HepG2 (cell line): ENCODE measurements around the gene FAM118B. TPM values are rescaled to one million over a fixed set of nuclear protein-coding genes. Genes with fewer than 3 reads are reported as not detected.

Experiments used
- ETV5 ChIP-seq: IDR thresholded peaks from 2 replicates; pipeline ENCODE4 v1.6.1; 2018; ENCODE audit warnings: missing biosample characterization, missing genetic modification reagents, inconsistent platforms, borderline replicate concordance
- FOXP1 ChIP-seq, 2 experiments: fragments of 450-650 bp in 1 of 2; IDR thresholded peaks; 2 replicates each; pipeline ENCODE4 v1.6.1; 2017 to 2018; ENCODE audit warnings: antibody characterized with exemption in 1 of 2
- GFI1 ChIP-seq: sonication (generic); formaldehyde crosslinking; IDR thresholded peaks from 2 replicates; pipeline ENCODE4 v1.5.0; 2020; ENCODE audit warnings: missing genetic modification reagents, mild to moderate bottlenecking, borderline replicate concordance
- HDAC2 ChIP-seq: sonication (generic); formaldehyde crosslinking; IDR thresholded peaks from 2 replicates; pipeline ENCODE4 v1.4.0; 2020; ENCODE audit warnings: missing genetic modification reagents
- HNF4G ChIP-seq, 2 experiments: sonication (generic) in 1 of 2; formaldehyde crosslinking in 1 of 2; IDR thresholded peaks; 2 replicates each; pipeline versions ENCODE4 v1.4.0 to v1.6.1; 2011 to 2020; ENCODE audit warnings: borderline replicate concordance in 2 of 2, low read depth in 2 of 2, mild to moderate bottlenecking in 2 of 2, low read length in 1 of 2, missing genetic modification reagents in 1 of 2, moderate library complexity in 1 of 2
- KMT2B ChIP-seq: IDR thresholded peaks from 2 replicates; pipeline ENCODE4 v1.6.1; 2016; ENCODE audit warnings: missing genetic modification reagents, missing compliant biosample characterization
- NFYC ChIP-seq: IDR thresholded peaks from 2 replicates; pipeline ENCODE4 v1.6.1; 2016; ENCODE audit warnings: missing genetic modification reagents, missing compliant biosample characterization
- NKX3-1 ChIP-seq: sonication (generic); formaldehyde crosslinking; IDR thresholded peaks from 2 replicates; pipeline ENCODE4 v1.5.0; 2020; ENCODE audit warnings: missing genetic modification reagents
- RXRB ChIP-seq: IDR thresholded peaks from 2 replicates; pipeline ENCODE4 v1.6.1; 2016; ENCODE audit warnings: borderline replicate concordance, missing genetic modification reagents, missing compliant biosample characterization
- SOX5 ChIP-seq: IDR thresholded peaks from 2 replicates; pipeline ENCODE4 v1.6.1; 2016; ENCODE audit warnings: borderline replicate concordance
- YEATS2 ChIP-seq: sonication (generic); formaldehyde crosslinking; IDR thresholded peaks from 2 replicates; pipeline ENCODE4 v1.4.0; 2020; ENCODE audit warnings: missing genetic modification reagents, borderline replicate concordance
- ZFX ChIP-seq: sonication (generic); formaldehyde crosslinking; IDR thresholded peaks from 2 replicates; pipeline ENCODE4 v1.4.0; 2020; ENCODE audit warnings: mild to moderate bottlenecking, low read depth, missing genetic modification reagents, moderate library complexity
- ZNF263 ChIP-seq: sonication (generic); formaldehyde crosslinking; IDR thresholded peaks from 2 replicates; pipeline ENCODE4 v1.4.0; 2020; ENCODE audit warnings: missing genetic modification reagents
- ZNF614 ChIP-seq: IDR thresholded peaks from 2 replicates; pipeline ENCODE4 v1.6.1; 2018; ENCODE audit warnings: missing biosample characterization, missing genetic modification reagents, inconsistent platforms, borderline replicate concordance
- ZNF777 ChIP-seq: sonication (generic); formaldehyde crosslinking; IDR thresholded peaks from 2 replicates; pipeline ENCODE4 v1.4.0; 2020; ENCODE audit warnings: missing genetic modification reagents
- polyA plus RNA-seq, 8 experiments: library from polyadenylated mRNA; depleted of rRNA in 3 of 8; stranded (reverse) in 7 of 8; unstranded in 1 of 8; fragments of >200 nt; fragmentation: Illumina TruSeq in 4 of 8; extraction: Trizol in 4 of 8; gene quantifications; 2 replicates each; pipeline versions ENCODE4 v1.2.1 to v1.2.3, GENCODE V29; 2011 to 2016; ENCODE audit warnings: low read depth in 4 of 8, missing spikeins in 1 of 8, mixed read lengths in 1 of 8; ENCODE audit not compliant: insufficient read depth in 1 of 8
- total RNA-seq, 5 experiments: library from RNA; depleted of rRNA; stranded (reverse); fragments of >200 nt; fragmentation: Illumina TruSeq; extraction: Trizol; gene quantifications; 2 replicates each; pipeline ENCODE4 v1.2.3, GENCODE V29; 2016; ENCODE audit warnings: low read depth in 1 of 5
- TF ChIP-seq, protein P1 (sequence below): sonication (generic); formaldehyde crosslinking; conservative IDR thresholded peaks from 2 replicates; pipeline ENCODE4 v1.4.0; 2020; ENCODE audit warnings: missing genetic modification reagents
- TF ChIP-seq, protein P2 (sequence below): sonication (generic); formaldehyde crosslinking; IDR thresholded peaks from 2 replicates; pipeline ENCODE4 v1.9.0; 2022; ENCODE audit warnings: missing genetic modification reagents, mild to moderate bottlenecking, borderline replicate concordance
- TF ChIP-seq, protein P3 (sequence below): sonication (generic); formaldehyde crosslinking; IDR thresholded peaks from 2 replicates; pipeline ENCODE4 v1.4.0; 2020; ENCODE audit warnings: mild to moderate bottlenecking, missing genetic modification reagents
- TF ChIP-seq, protein P4 (sequence below): IDR thresholded peaks from 2 replicates; pipeline ENCODE4 v1.4.0; 2020; ENCODE audit warnings: mild to moderate bottlenecking, missing genetic modification reagents

FAM118B gene
- total and polyA plus RNA-seq, 2 of the 13 experiments (the other 11 are each of a cell fraction or from before 2014, with no cell fraction given), result 10.2 to 25.7 TPM

DNA sequence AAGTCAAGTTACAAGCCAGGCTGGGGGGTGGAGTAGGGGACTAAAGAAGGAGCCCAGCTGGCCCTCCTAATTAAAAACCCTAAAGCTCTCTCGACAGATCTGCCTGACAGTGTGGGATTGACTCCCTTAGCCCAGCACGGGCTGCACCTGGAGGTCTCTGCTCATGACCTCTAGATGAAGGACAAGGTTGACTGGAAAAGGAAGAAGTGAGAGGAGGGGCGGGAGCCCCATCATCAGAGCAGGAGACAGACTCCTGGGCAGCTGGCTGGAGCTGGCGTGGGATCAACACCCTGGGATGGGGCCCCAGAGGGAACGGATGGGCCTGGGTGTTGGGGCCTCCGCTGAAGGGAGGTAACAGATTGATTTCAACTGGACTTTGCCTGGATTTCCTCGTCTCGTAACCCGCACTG is 46.3 kb upstream of the FAM118B start (continued):
- TF ChIP-seq ETV5, result peak; percentile 55; the same call in 1 of the 2 replicates
- 0 out of 2 replicates have a peak, but pooled peaks have one; percentile 39 for TF ChIP-seq ZNF614
- no peak for TF ChIP-seq NKX3-1
- TF ChIP-seq, protein P1, sequence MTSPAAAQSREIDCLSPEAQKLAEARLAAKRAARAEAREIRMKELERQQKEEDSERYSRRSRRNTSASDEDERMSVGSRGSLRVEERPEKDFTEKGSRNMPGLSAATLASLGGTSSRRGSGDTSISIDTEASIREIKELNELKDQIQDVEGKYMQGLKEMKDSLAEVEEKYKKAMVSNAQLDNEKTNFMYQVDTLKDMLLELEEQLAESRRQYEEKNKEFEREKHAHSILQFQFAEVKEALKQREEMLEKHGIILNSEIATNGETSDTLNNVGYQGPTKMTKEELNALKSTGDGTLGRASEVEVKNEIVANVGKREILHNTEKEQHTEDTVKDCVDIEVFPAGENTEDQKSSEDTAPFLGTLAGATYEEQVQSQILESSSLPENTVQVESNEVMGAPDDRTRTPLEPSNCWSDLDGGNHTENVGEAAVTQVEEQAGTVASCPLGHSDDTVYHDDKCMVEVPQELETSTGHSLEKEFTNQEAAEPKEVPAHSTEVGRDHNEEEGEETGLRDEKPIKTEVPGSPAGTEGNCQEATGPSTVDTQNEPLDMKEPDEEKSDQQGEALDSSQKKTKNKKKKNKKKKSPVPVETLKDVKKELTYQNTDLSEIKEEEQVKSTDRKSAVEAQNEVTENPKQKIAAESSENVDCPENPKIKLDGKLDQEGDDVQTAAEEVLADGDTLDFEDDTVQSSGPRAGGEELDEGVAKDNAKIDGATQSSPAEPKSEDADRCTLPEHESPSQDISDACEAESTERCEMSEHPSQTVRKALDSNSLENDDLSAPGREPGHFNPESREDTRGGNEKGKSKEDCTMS (CRISPR knock-in tag), result no peak
- TF ChIP-seq GFI1 (CRISPR knock-in tag), result peak; percentile 81
- TF ChIP-seq NFYC (CRISPR knock-in tag), result no peak
- TF ChIP-seq HNF4G (IDR thresholded peaks at IDR 0.05; ENCODE audit: borderline replicate concordance, low read depth, low read length), result peak; percentile 71; the same call in 1 of the 2 replicates
- TF ChIP-seq HNF4G (CRISPR knock-in tag; IDR thresholded peaks at IDR 0.05; ENCODE audit: borderline replicate concordance, low read depth), result no peak
- TF ChIP-seq, protein P2, sequence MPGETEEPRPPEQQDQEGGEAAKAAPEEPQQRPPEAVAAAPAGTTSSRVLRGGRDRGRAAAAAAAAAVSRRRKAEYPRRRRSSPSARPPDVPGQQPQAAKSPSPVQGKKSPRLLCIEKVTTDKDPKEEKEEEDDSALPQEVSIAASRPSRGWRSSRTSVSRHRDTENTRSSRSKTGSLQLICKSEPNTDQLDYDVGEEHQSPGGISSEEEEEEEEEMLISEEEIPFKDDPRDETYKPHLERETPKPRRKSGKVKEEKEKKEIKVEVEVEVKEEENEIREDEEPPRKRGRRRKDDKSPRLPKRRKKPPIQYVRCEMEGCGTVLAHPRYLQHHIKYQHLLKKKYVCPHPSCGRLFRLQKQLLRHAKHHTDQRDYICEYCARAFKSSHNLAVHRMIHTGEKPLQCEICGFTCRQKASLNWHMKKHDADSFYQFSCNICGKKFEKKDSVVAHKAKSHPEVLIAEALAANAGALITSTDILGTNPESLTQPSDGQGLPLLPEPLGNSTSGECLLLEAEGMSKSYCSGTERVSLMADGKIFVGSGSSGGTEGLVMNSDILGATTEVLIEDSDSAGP (CRISPR knock-in tag), result 0 out of 2 replicates have a peak, but pooled peaks have one; percentile 35
- 0 out of 2 replicates have a peak, but pooled peaks have one; percentile 23 for TF ChIP-seq RXRB (CRISPR knock-in tag)
- peak; percentile 46; the same call in 1 of the 2 replicates for TF ChIP-seq HDAC2 (CRISPR knock-in tag)
- TF ChIP-seq, protein P3, sequence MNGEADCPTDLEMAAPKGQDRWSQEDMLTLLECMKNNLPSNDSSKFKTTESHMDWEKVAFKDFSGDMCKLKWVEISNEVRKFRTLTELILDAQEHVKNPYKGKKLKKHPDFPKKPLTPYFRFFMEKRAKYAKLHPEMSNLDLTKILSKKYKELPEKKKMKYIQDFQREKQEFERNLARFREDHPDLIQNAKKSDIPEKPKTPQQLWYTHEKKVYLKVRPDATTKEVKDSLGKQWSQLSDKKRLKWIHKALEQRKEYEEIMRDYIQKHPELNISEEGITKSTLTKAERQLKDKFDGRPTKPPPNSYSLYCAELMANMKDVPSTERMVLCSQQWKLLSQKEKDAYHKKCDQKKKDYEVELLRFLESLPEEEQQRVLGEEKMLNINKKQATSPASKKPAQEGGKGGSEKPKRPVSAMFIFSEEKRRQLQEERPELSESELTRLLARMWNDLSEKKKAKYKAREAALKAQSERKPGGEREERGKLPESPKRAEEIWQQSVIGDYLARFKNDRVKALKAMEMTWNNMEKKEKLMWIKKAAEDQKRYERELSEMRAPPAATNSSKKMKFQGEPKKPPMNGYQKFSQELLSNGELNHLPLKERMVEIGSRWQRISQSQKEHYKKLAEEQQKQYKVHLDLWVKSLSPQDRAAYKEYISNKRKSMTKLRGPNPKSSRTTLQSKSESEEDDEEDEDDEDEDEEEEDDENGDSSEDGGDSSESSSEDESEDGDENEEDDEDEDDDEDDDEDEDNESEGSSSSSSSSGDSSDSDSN (CRISPR knock-in tag), result peak; percentile 39; the same call in 1 of the 2 replicates
- TF ChIP-seq KMT2B (CRISPR knock-in tag), result 0 out of 2 replicates have a peak, but pooled peaks have one; percentile 25
- TF ChIP-seq YEATS2 (CRISPR knock-in tag), result no peak
- TF ChIP-seq, protein P4, sequence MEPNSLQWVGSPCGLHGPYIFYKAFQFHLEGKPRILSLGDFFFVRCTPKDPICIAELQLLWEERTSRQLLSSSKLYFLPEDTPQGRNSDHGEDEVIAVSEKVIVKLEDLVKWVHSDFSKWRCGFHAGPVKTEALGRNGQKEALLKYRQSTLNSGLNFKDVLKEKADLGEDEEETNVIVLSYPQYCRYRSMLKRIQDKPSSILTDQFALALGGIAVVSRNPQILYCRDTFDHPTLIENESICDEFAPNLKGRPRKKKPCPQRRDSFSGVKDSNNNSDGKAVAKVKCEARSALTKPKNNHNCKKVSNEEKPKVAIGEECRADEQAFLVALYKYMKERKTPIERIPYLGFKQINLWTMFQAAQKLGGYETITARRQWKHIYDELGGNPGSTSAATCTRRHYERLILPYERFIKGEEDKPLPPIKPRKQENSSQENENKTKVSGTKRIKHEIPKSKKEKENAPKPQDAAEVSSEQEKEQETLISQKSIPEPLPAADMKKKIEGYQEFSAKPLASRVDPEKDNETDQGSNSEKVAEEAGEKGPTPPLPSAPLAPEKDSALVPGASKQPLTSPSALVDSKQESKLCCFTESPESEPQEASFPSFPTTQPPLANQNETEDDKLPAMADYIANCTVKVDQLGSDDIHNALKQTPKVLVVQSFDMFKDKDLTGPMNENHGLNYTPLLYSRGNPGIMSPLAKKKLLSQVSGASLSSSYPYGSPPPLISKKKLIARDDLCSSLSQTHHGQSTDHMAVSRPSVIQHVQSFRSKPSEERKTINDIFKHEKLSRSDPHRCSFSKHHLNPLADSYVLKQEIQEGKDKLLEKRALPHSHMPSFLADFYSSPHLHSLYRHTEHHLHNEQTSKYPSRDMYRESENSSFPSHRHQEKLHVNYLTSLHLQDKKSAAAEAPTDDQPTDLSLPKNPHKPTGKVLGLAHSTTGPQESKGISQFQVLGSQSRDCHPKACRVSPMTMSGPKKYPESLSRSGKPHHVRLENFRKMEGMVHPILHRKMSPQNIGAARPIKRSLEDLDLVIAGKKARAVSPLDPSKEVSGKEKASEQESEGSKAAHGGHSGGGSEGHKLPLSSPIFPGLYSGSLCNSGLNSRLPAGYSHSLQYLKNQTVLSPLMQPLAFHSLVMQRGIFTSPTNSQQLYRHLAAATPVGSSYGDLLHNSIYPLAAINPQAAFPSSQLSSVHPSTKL (CRISPR knock-in tag), result 0 out of 2 replicates have a peak, but pooled peaks have one; percentile 21
- TF ChIP-seq SOX5 (CRISPR knock-in tag), result peak; percentile 27; the same call in 1 of the 2 replicates
- TF ChIP-seq ZFX, result peak; percentile 42; the same call in 1 of the 2 replicates
- TF ChIP-seq ZNF263 (CRISPR knock-in tag), result 0 out of 2 replicates have a peak, but pooled peaks have one; percentile 26
- peak; percentile 53; the same call in 1 of the 2 replicates for TF ChIP-seq ZNF777 (CRISPR knock-in tag)
- TF ChIP-seq FOXP1 (IDR thresholded peaks at IDR 0.05), result no peak
- peak; percentile 37; the same call in 1 of the 2 replicates for TF ChIP-seq FOXP1 (CRISPR knock-in tag; IDR thresholded peaks at IDR 0.05)
